GM23338 (cell line): Measurements from ENCODE around the gene NCOA1. TPM values are rescaled to one million over a fixed set of nuclear protein-coding genes. Genes with fewer than 3 reads are reported as not detected.

ENCODE experiments used
- ATAC-seq: fragments of 200-7000 bp; cut with Tn5 transposase; 3 replicates; pipeline ENCODE4 v1.9.1; 2020
- DNase-seq: peaks from one replicate; pipeline ENCODE4 v3.0.0-alpha.2; 2015; ENCODE audit warnings: low spot score
- H2AFZ ChIP-seq: fragments of 200-600 bp; sonication (generic); 2 replicates; pipeline ENCODE4 v1.8.0; 2016; ENCODE audit warnings: antibody characterized with exemption, mild to moderate bottlenecking, moderate library complexity
- H3F3A ChIP-seq: fragments of 200-600 bp; sonication (generic); replicated peaks from 2 replicates; pipeline ENCODE4 v1.8.0; 2017; ENCODE audit warnings: antibody characterized with exemption, mixed run types, low read depth
- H3K27ac ChIP-seq: fragments of 200-600 bp; sonication (generic); 2 replicates; pipeline ENCODE4 v1.6.1; 2016; ENCODE audit warnings: low read depth
- H3K27me3 ChIP-seq: fragments of 200-600 bp; sonication (generic); 2 replicates; pipeline ENCODE4 v1.8.0; 2016; ENCODE audit warnings: mild to moderate bottlenecking, mixed run types, moderate library complexity; ENCODE audit not compliant: insufficient read depth
- H3K36me3 ChIP-seq: fragments of 200-600 bp; sonication (generic); 2 replicates; pipeline ENCODE4 v1.8.0; 2016; ENCODE audit warnings: mild to moderate bottlenecking; ENCODE audit not compliant: insufficient read depth
- H3K4me1 ChIP-seq: fragments of 200-600 bp; sonication (generic); 2 replicates; pipeline ENCODE4 v1.8.0; 2016; ENCODE audit warnings: mild to moderate bottlenecking, moderate library complexity; ENCODE audit not compliant: insufficient read depth
- H3K4me2 ChIP-seq: fragments of 200-600 bp; sonication (generic); 2 replicates; pipeline ENCODE4 v1.7.1; 2017; ENCODE audit warnings: mixed run types
- H3K4me3 ChIP-seq: fragments of 200-600 bp; sonication (generic); 2 replicates; pipeline ENCODE4 v1.6.1; 2016; ENCODE audit warnings: mixed run types
- H3K79me2 ChIP-seq: fragments of 200-600 bp; sonication (generic); replicated peaks from 2 replicates; pipeline ENCODE4 v1.8.0; 2017; ENCODE audit warnings: mild to moderate bottlenecking; ENCODE audit not compliant: insufficient read depth
- H3K9me2 ChIP-seq: fragments of 200-600 bp; sonication (generic); 2 replicates; pipeline ENCODE4 v1.8.0; 2017; ENCODE audit not compliant: insufficient read depth
- H4K20me1 ChIP-seq: fragments of 200-600 bp; sonication (generic); replicated peaks from 2 replicates; pipeline ENCODE4 v1.8.0; 2017; ENCODE audit warnings: mild to moderate bottlenecking; ENCODE audit not compliant: insufficient read depth
- H3K27ac Mint-ChIP-seq: 2 replicates; pipeline ENCODE4 v1.8.0; 2020; ENCODE audit warnings: inconsistent platforms, mild to moderate bottlenecking, moderate library complexity, mixed read lengths
- H3K27me3 Mint-ChIP-seq: 3 replicates; pipeline ENCODE4 v1.8.0; 2022; ENCODE audit warnings: low read depth, mild to moderate bottlenecking, moderate library complexity, mixed read lengths, inconsistent platforms; ENCODE audit not compliant: insufficient read depth, poor library complexity
- H3K36me3 Mint-ChIP-seq: 3 replicates; pipeline ENCODE4 v1.8.0; 2021; ENCODE audit warnings: low read depth, mild to moderate bottlenecking, inconsistent platforms, moderate library complexity, mixed read lengths
- H3K4me1 Mint-ChIP-seq: 3 replicates; pipeline ENCODE4 v1.8.0; 2020; ENCODE audit warnings: mild to moderate bottlenecking, inconsistent platforms, mixed read lengths
- H3K4me3 Mint-ChIP-seq: 3 replicates; pipeline ENCODE4 v1.8.0; 2021; ENCODE audit warnings: moderate library complexity, mild to moderate bottlenecking, inconsistent platforms, mixed read lengths
- H3K9me3 Mint-ChIP-seq: 3 replicates; pipeline ENCODE4 v1.8.0; 2020; ENCODE audit warnings: moderate library complexity, mild to moderate bottlenecking, inconsistent platforms, mixed read lengths
- CREB1 ChIP-seq: fragments of 250-450 bp; sonication (Bioruptor Pico); IDR thresholded peaks from 2 replicates; pipeline ENCODE4 v1.5.0; 2020; ENCODE audit warnings: low read depth, mild to moderate bottlenecking, moderate library complexity
- CTCF ChIP-seq, 2 experiments: fragments of 200-600 bp in 1 of 2; sonication (generic) in 1 of 2; conservative IDR thresholded peaks; 2 replicates each; pipeline versions ENCODE4 v1.5.1 to v1.6.1; 2016 to 2017; ENCODE audit warnings: antibody characterized with exemption in 2 of 2, low read depth in 2 of 2, mild to moderate bottlenecking in 2 of 2, moderate library complexity in 1 of 2
- EZH2 ChIP-seq: fragments of 200-600 bp; sonication (generic); IDR thresholded peaks from one replicate; pipeline ENCODE4 v1.8.0; 2017; ENCODE audit warnings: antibody characterized with exemption, mild to moderate bottlenecking, low read depth; ENCODE audit not compliant: unreplicated experiment
- EZH2phosphoT487 ChIP-seq: fragments of 200-600 bp; sonication (generic); IDR thresholded peaks from one replicate; pipeline ENCODE4 v1.8.1; 2018; ENCODE audit warnings: antibody characterized with exemption; ENCODE audit not compliant: unreplicated experiment
- JUNB ChIP-seq: IDR thresholded peaks from one replicate; pipeline ENCODE4 v1.6.1; 2016; ENCODE audit warnings: antibody characterized with exemption; ENCODE audit not compliant: unreplicated experiment
- NANOG ChIP-seq: IDR thresholded peaks from 2 replicates; pipeline ENCODE4 v1.6.1; 2016; ENCODE audit warnings: antibody characterized with exemption, borderline replicate concordance
- POLR2AphosphoS5 ChIP-seq: IDR thresholded peaks from 2 replicates; pipeline ENCODE4 v1.6.1; 2016; ENCODE audit warnings: antibody characterized with exemption, low read depth
- REST ChIP-seq: IDR thresholded peaks from one replicate; pipeline ENCODE4 v1.6.1; 2018; ENCODE audit warnings: antibody characterized with exemption; ENCODE audit not compliant: unreplicated experiment
- STAT1 ChIP-seq: IDR thresholded peaks from one replicate; pipeline ENCODE4 v1.6.1; 2016; ENCODE audit warnings: antibody characterized with exemption; ENCODE audit not compliant: unreplicated experiment
- ZNF114 ChIP-seq: fragments of 250-450 bp; sonication (Bioruptor Pico); IDR thresholded peaks from 2 replicates; pipeline ENCODE4 v1.5.0; 2020; ENCODE audit warnings: mild to moderate bottlenecking, moderate library complexity
- ZNF331 ChIP-seq: fragments of 250-450 bp; sonication (Bioruptor Pico); IDR thresholded peaks from 2 replicates; pipeline ENCODE4 v1.5.0; 2020; ENCODE audit warnings: low read depth, mild to moderate bottlenecking, moderate library complexity
- ZNF462 ChIP-seq: fragments of 250-450 bp; sonication (Bioruptor Pico); IDR thresholded peaks from 2 replicates; pipeline ENCODE4 v1.5.0; 2020; ENCODE audit warnings: mild to moderate bottlenecking, moderate library complexity
- polyA plus RNA-seq: library from polyadenylated mRNA; unstranded; fragments of >200 nt; fragmentation: Nextera tagmentation; extraction: Ambion mirVana; gene quantifications from 2 replicates; pipeline ENCODE4 v1.2.1, GENCODE V29; 2016
- total RNA-seq: library from RNA; depleted of rRNA; stranded (reverse); fragments of >200 nt; shearing (Covaris generic); gene quantifications from 2 replicates; pipeline ENCODE4 v1.2.3, GENCODE V29; 2014
- TF ChIP-seq, protein P1 (sequence below): IDR thresholded peaks from 2 replicates; pipeline ENCODE4 v1.6.1; 2016; ENCODE audit warnings: antibody characterized with exemption

The NCOA1 gene
- total and polyA plus RNA-seq, 2 experiments from 2014 or later: 7.1 to 15.1 TPM

GRCh38 chr2:24489465-24490180, 1.4 kb upstream of the NCOA1 start:
- TF ChIP-seq ZNF114 (CRISPR knock-in tag) (no peak), ZNF331 (CRISPR knock-in tag) (no peak), NANOG (no peak), STAT1 (no peak), CREB1 (CRISPR knock-in tag) (no peak), JUNB (no peak), EZH2 (no peak), REST (no peak), ZNF462 (CRISPR knock-in tag) (no peak), POLR2AphosphoS5 (no peak), CTCF (conservative IDR thresholded peaks at IDR 0.05; ENCODE audit: low read depth in 2 of 2) (no peak), EZH2phosphoT487 (no peak)
- TF ChIP-seq, protein P1, sequence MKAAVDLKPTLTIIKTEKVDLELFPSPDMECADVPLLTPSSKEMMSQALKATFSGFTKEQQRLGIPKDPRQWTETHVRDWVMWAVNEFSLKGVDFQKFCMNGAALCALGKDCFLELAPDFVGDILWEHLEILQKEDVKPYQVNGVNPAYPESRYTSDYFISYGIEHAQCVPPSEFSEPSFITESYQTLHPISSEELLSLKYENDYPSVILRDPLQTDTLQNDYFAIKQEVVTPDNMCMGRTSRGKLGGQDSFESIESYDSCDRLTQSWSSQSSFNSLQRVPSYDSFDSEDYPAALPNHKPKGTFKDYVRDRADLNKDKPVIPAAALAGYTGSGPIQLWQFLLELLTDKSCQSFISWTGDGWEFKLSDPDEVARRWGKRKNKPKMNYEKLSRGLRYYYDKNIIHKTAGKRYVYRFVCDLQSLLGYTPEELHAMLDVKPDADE: no peak
- no peaks in the 10 kb centered on the region for H3K9me3 Mint-ChIP-seq
- H3K4me2 ChIP-seq: peak overlapping the region; percentile 91
- H3K27me3 ChIP-seq: peaks cover 19% of the 10 kb centered on the region
- no peaks in the 10 kb centered on the region; the same call in 2 of the 3 replicates for H3K36me3 Mint-ChIP-seq
- H3K79me2 ChIP-seq: peaks cover 22% of the 10 kb centered on the region
- H3K36me3 ChIP-seq: no peaks in the 10 kb centered on the region
- H3K4me1 ChIP-seq: peaks cover 33% of the 10 kb centered on the region
- H3K27ac ChIP-seq: 0 out of 2 replicates have a peak overlapping the region, but pooled peaks have one; percentile 86
- peak overlapping the region; percentile 86 for H3K4me3 ChIP-seq
- H4K20me1 ChIP-seq: 0 out of 2 replicates have a peak, but pooled peaks cover 3% of the 10 kb centered on the region
- peaks cover 21% of the 10 kb centered on the region for H3K27me3 Mint-ChIP-seq
- H3F3A ChIP-seq: no peaks in the 10 kb centered on the region
- no peak overlapping the region for H3K27ac Mint-ChIP-seq
- H3K9me2 ChIP-seq: no peaks in the 10 kb centered on the region
- peak overlapping the region; percentile 87 for H3K4me3 Mint-ChIP-seq
- H2AFZ ChIP-seq: peak overlapping the region; percentile 95
- DNase-seq (peak; percentile 55), ATAC-seq (peak; percentile 17)
- H3K4me1 Mint-ChIP-seq: peaks cover 37% of the 10 kb centered on the region
